Keratinocyte (primary cell): ENCODE data around the gene TICAM1.

Experiments used
- EZH2 ChIP-seq: IDR thresholded peaks from one replicate; pipeline ENCODE4 v1.6.1; 2012; ENCODE audit warnings: inconsistent platforms, mild to moderate bottlenecking, low read length, moderate library complexity
- TF ChIP-seq, protein P1 (sequence below), 3 experiments: IDR thresholded peaks in 1 of 3; conservative IDR thresholded peaks in 1 of 3; optimal IDR thresholded peaks in 1 of 3; 2 replicates in 2 of 3; 3 replicates in 1 of 3; pipeline versions ENCODE3 to v1.5.1; 2011; ENCODE audit warnings: low read length in 3 of 3, mild to moderate bottlenecking in 3 of 3, moderate library complexity in 2 of 3, control low read depth in 1 of 3, inconsistent platforms in 1 of 3; ENCODE audit not compliant: insufficient read depth in 2 of 3; ENCODE audit errors: extremely low read depth in 1 of 3

DNA sequence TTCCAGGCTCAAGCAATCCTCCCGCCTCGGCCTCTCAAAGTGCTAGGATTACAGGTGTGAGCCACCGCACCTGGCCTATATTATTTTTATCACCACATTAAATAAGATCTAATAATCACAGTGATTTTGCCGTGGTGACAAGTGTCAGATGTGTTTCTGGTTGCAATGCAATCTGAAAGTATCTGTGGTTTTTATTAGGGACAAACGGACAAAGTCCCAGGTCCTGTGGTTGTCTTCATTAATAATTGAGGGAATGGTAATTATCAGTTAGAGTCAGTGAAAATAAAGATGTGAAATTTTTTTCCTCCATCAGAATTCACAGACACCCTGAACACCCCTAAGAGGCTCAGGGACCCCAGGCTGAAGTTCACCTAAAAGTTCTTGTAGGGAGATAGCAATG is 1.3 kb upstream of the TICAM1 start:
- TF ChIP-seq, protein P1, sequence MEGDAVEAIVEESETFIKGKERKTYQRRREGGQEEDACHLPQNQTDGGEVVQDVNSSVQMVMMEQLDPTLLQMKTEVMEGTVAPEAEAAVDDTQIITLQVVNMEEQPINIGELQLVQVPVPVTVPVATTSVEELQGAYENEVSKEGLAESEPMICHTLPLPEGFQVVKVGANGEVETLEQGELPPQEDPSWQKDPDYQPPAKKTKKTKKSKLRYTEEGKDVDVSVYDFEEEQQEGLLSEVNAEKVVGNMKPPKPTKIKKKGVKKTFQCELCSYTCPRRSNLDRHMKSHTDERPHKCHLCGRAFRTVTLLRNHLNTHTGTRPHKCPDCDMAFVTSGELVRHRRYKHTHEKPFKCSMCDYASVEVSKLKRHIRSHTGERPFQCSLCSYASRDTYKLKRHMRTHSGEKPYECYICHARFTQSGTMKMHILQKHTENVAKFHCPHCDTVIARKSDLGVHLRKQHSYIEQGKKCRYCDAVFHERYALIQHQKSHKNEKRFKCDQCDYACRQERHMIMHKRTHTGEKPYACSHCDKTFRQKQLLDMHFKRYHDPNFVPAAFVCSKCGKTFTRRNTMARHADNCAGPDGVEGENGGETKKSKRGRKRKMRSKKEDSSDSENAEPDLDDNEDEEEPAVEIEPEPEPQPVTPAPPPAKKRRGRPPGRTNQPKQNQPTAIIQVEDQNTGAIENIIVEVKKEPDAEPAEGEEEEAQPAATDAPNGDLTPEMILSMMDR (optimal IDR thresholded peaks at IDR 0.05 in 1 of 3, IDR thresholded peaks at IDR 0.05 in 1 of 3, conservative IDR thresholded peaks at IDR 0.05 in 1 of 3; ENCODE audit: extremely low read depth in 1 of 3, insufficient read depth in 2 of 3, low read length in 3 of 3) = no peak
- no peak for TF ChIP-seq EZH2
